ENCODE measurements around the gene SULT2B1. TPM values are rescaled to one million over a fixed set of nuclear protein-coding genes. Genes with fewer than 3 reads are reported as not detected.

The SULT2B1 gene
- total and polyA plus RNA-seq, 8 donors: 2.1 to 6.3 (median 2.9) TPM

DNA sequence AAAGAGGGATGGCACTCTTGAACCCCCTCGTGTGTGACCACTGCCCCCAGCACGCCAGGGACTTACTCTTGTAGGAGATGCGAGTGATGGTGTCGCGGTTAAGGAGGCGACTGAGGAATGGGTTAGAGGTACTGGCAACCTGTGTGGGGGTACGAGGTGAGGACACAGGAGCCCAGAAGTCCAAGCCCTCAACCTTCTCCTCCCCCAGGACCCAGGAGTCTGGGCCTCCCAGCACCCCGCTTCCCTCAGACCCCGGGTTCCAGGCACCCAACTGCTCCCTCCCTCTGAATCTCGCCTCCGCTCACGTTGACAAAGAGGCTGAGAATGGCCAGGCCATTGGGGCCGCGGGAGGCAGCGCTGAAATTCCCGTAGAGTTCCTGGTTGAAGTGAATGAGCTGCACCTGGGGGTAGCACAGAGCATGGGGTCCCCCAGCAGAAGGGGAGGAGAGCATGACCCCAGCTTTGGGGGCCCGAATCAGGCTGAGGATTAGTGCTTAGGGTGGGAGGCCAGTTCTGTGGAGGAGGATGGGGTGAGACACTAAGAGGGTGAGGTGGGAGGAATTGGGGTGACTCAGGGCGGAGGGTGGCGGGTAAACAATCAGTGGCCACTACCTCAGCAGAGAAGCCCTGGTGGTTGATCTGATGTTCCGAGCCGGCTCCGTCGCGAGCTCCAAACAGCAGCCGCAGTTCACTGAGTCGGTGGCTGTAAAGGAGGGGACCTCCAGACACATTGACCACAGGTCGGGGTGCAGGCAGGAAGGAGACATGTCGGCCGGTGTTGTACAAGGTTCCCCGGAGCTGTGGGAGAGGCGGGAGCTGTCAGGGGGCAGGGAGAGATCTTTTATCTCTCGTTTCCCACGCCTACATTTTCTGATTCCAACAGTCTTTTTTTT, 87.8 kb downstream of the SULT2B1 start:
- TF ChIP-seq, protein P1, sequence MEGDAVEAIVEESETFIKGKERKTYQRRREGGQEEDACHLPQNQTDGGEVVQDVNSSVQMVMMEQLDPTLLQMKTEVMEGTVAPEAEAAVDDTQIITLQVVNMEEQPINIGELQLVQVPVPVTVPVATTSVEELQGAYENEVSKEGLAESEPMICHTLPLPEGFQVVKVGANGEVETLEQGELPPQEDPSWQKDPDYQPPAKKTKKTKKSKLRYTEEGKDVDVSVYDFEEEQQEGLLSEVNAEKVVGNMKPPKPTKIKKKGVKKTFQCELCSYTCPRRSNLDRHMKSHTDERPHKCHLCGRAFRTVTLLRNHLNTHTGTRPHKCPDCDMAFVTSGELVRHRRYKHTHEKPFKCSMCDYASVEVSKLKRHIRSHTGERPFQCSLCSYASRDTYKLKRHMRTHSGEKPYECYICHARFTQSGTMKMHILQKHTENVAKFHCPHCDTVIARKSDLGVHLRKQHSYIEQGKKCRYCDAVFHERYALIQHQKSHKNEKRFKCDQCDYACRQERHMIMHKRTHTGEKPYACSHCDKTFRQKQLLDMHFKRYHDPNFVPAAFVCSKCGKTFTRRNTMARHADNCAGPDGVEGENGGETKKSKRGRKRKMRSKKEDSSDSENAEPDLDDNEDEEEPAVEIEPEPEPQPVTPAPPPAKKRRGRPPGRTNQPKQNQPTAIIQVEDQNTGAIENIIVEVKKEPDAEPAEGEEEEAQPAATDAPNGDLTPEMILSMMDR (IDR thresholded peaks at IDR 0.05): no peak
- Histone ChIP-seq H3K9me3 (no peaks in the 10 kb centered on the region), H3K4me1 (peaks cover 5 to 38% of the 10 kb centered on the region in 2 donors), H3K27me3 (peaks cover 0 to 1% of the 10 kb centered on the region in 2 donors), H3K36me3 (no peaks in the 10 kb centered on the region), H3K27ac (no peak overlapping the region), H3K4me3 (no peak overlapping the region)
- intact Hi-C loops (cut with DNase I): no loop called here
- DNase-seq: no peak
- no peak for ATAC-seq

DNA sequence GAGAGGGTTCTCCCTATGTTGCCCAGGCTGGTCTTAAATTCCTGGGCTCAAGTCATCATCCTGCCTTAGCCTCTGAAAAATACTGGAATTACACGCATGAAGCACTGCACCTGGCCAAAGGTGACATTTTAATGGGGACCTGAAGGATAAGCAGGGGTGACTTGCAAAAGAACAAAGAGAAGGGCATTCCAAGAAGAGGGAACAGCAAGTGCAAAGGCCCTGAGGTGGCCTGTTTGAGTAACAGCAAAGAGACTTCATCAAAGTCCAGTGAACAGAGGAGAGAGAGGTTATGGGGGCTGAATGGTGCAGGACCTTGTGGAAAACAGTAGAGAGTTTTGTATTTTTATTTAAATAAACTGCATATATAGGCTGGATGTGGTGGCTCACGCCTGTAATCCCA, 89.9 kb downstream of the SULT2B1 start:
- peaks cover 7 to 36% of the 10 kb centered on the region in 2 donors for H3K4me1 ChIP-seq
- H3K4me3 ChIP-seq: no peak overlapping the region
- ATAC-seq (no peak), DNase-seq (no peak)
- H3K27me3 ChIP-seq: peaks cover 0 to 18% of the 10 kb centered on the region in 2 donors
- no peaks in the 10 kb centered on the region for H3K9me3 ChIP-seq
- no peaks in the 10 kb centered on the region for H3K36me3 ChIP-seq
- H3K27ac ChIP-seq: no peak overlapping the region
- TF ChIP-seq, protein P1 (IDR thresholded peaks at IDR 0.05): no peak
- intact Hi-C loops (cut with DNase I): no loop called here

DNA sequence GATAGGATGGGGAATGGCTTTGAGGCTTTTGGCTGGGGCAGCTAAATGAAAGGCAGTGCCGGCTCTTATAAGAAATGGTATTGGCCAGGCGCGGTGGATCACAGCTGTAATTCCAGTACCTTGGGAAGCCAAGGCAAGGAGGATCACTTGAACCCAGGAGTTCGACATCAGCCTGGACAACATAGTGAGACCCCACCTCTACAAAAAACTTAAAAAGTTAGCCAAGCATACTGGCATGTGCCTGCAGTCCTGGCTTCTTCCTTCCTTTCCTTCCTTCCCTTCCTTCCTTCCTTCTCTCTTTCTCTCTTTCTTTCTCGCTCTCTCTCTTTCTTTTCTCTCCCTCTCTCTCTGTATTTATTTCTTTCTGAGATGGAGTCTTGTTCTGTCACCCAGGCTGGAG, 90.9 kb downstream of the SULT2B1 start:
- no peak for DNase-seq
- Histone ChIP-seq H3K36me3 (no peaks in the 10 kb centered on the region), H3K4me1 (peaks cover 7 to 33% of the 10 kb centered on the region in 2 donors), H3K4me3 (no peak overlapping the region), H3K9me3 (no peaks in the 10 kb centered on the region), H3K27ac (no peak overlapping the region), H3K27me3 (peaks cover 0 to 18% of the 10 kb centered on the region in 2 donors)
- TF ChIP-seq, protein P1 (IDR thresholded peaks at IDR 0.05): no peak
- intact Hi-C loops (cut with DNase I): no loop called here
- no peak for ATAC-seq

DNA sequence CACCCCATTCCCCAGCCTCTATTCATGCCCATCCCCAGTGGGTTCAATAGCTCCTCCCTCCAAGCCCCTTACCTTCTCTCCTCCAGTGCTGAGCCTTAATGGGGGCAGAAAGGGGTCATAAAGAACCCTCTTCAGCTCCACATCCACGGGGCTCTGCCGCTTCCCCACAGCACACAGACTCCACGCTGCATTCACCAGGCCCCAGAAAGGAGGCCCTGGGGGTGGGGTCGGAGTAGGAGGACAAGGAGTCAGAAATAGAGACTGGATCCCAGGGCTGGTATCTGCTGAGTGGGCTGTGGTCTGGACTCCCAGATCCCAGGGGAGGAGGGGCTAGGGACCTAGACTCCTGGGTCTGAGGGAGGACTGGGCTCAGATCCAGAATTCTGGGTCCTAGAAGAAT, 92.4 kb downstream of the SULT2B1 start:
- Histone ChIP-seq H3K9me3 (no peaks in the 10 kb centered on the region), H3K4me3 (no peak overlapping the region), H3K27ac (no peak overlapping the region), H3K36me3 (no peaks in the 10 kb centered on the region), H3K4me1 (peaks cover 7 to 28% of the 10 kb centered on the region in 2 donors), H3K27me3 (peaks cover 0 to 18% of the 10 kb centered on the region in 2 donors)
- ATAC-seq (no peak), DNase-seq (no peak)
- TF ChIP-seq, protein P1 (IDR thresholded peaks at IDR 0.05): no peak
- intact Hi-C loops (cut with DNase I): no loop called here

DNA sequence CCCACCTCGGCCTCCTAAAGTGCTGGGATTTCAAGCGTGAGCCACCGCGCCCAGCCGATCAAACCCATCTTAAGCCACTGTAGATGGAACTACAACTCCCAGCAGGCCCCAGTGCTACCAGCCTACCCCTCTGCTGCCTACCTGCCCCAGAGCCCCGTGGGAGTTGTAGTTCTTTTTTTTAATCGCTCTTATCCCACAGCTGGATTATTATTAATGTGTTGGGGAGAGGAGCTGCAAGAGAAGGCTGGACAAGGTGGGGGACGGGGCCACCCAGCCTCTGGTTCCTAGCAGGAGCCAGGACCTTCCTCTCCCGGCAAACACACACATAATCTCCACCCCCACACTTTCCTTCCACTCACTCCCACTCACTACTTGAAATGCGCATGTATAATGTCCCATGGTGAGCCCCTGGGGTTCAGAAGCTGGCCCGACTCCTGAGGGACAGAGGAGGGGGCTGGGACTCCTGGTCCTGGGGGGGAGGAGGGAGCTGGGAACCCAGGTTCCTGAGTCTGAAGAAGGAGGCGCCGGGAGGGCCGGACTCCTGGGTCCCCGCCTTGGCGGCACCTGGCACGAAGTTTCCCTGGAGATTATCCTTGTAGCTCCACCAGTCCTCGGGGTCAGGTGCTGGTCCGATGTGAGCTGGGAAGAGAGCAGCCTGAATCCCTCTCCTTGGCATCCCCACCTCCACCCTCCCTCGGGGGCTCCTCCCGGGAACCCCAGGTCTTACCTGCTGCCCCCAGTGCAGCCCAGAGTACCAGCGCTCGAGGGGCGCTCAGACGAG, 93.1 kb downstream of the SULT2B1 start:
- peak; percentile 68 to 80 (median 76) for DNase-seq
- no peaks in the 10 kb centered on the region for H3K9me3 ChIP-seq
- TF ChIP-seq, protein P1 (IDR thresholded peaks at IDR 0.05): no peak
- ATAC-seq: peak; percentile 83
- peak overlapping the region; percentile 33 to 50 for H3K4me3 ChIP-seq
- no peaks in the 10 kb centered on the region for H3K36me3 ChIP-seq
- peaks cover 7 to 28% of the 10 kb centered on the region in 2 donors for H3K4me1 ChIP-seq
- peaks cover 0 to 18% of the 10 kb centered on the region in 2 donors for H3K27me3 ChIP-seq
- intact Hi-C loops (cut with DNase I): no loop called here
- H3K27ac ChIP-seq: peak overlapping the region; percentile 64 to 70

Data from left lung (tissue), 10 donors.